ENCODE measurements around the gene BMF.
A peak's percentile ranks its signal among the peaks of the same experiment; 100 is the strongest.

BMF gene

DNA sequence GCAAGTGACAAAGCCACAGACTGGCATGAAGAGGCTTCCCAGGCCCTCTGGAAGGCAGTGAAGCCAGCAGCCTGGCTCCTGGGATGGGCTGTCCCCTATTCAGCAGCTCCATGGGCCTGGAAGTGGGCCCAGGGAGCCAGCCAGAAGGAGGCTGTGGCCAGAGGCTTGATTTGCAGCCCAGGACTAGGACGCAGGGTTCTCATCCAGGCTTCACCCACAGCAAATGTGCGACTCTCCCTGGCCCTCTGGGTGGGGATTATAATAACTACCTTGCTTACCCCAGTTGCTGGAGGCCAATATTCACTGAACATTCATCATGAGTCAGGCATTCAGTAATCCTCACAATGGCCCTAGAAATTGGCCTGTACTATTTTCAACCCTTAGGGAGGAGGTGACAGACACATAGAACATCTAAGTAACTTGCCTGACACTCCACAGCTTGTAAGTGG is 45.1 kb downstream of the BMF start:
- no peaks in the 10 kb centered on the region for H4K20me1 ChIP-seq
- H3K27me3 ChIP-seq: no peaks in the 10 kb centered on the region
- H3K9me3 ChIP-seq (replicated peaks in 1 of 11): no peaks in the 10 kb centered on the region
- peak overlapping the region; percentile 71 to 92 (median 89) for H3K27ac ChIP-seq
- peak overlapping the region; percentile 24 to 73 (median 64); a peak in 19 of 22 replicates for H3K9ac ChIP-seq
- peak overlapping the region in 3 of 10 experiments; percentile 6 to 17 (median 13); a peak in 4 of 20 replicates for H3K4me3 ChIP-seq
- H3K36me3 ChIP-seq: peaks cover 0 to 7% (median 0%) of the 10 kb centered on the region in 11 experiments; a peak in 2 of 22 replicates
- TF ChIP-seq Cebpa-rat (IDR thresholded peaks at IDR 0.05): no peak
- peaks cover 57 to 100% (median 96%) of the 10 kb centered on the region in 10 experiments for H3K4me1 ChIP-seq
- H3K4me2 ChIP-seq: peak overlapping the region; percentile 72 to 96 (median 86)

DNA sequence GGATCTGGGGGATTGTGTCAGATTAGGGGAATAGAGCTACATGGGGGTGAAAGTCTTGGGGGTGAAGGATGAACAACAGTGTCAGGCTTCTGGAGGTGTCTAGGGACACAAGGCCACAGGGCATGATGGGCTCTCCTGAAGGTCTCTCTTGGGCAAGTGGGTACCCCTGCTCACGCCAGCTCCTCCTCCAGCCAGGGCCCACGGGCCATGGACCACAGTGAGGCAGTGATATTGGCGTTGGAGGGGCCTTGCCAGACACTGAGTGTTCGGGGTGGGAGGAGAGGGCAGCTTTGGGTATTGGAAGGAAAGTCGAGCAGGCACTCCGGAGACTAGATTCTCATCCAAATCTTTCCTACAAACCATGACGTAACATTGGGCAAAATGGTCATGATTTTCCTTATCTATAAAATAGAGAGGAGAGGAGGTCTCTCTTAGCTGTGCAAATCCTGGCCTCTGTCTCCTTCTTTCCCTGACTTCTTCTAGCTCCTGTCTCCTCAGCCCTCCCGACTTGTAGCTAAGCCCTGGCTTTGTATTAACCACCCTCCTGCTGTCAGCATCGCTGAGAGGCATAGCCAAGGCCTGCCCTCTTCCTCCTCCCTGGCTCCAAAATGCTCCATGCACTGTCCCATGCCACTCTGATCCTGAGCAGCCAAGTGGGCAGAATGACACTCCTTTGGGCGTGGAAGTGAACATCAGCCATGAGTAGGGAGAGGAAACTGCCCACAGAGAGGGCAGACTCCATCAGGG is 45.7 kb downstream of the BMF start:
- Histone ChIP-seq H4K20me1 (no peaks in the 10 kb centered on the region), H3K4me2 (peak overlapping the region; percentile 72 to 96 (median 86)), H3K9ac (peak overlapping the region; percentile 24 to 73 (median 64); a peak in 18 of 22 replicates), H3K9me3 (replicated peaks in 1 of 11) (no peaks in the 10 kb centered on the region), H3K4me1 (peaks cover 57 to 100% (median 96%) of the 10 kb centered on the region in 10 experiments), H3K27ac (peak overlapping the region; percentile 71 to 92 (median 89)), H3K27me3 (no peaks in the 10 kb centered on the region), H3K36me3 (peaks cover 0 to 7% (median 0%) of the 10 kb centered on the region in 11 experiments; a peak in 2 of 22 replicates), H3K4me3 (peak overlapping the region in 3 of 10 experiments; percentile 6 to 13 (median 13); a peak in 3 of 20 replicates)
- TF ChIP-seq Cebpa-rat (IDR thresholded peaks at IDR 0.05): no peak

DNA sequence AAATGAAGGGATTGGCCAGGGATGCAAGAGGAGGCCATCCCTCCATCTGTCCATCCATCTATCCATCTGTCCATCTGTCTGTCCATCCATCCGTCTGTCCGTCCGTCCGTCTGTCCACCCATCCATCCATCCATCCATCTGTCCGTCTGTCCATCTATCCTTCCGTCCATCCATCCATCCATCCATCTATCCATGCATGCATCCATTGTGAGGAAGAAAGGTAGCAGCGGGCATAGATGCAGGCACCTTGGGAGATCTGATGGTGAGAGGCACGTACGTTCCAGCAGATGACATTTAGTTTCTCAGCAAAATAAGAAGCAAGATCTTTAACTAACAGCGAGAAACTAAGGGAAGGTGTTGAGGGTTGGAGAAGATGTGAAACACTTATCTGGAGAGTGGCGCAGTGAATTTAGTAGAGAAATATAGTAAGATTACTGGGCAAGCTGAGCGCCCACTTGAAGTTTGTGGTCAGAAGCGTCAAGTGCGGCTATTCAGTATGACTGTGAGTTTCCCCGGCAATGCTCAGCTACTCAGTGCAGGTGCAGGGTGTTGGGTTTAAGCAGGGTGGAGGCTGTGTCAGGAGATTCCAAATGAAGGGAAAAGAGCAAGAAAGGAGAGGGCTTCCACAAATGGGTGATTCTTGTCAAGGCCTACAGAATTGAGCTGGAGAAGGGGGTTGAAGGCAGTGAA is 47.3 kb downstream of the BMF start:
- 0 out of 20 replicates have a peak overlapping the region, but pooled peaks of 1 of the 10 experiments have one; percentile 1 for H3K4me3 ChIP-seq
- H4K20me1 ChIP-seq: no peaks in the 10 kb centered on the region
- H3K4me1 ChIP-seq: peaks cover 68 to 100% (median 100%) of the 10 kb centered on the region in 10 experiments
- peak overlapping the region in 10 of 11 experiments; percentile 4 to 94 (median 89); a peak in 16 of 22 replicates for H3K27ac ChIP-seq
- peaks cover 0 to 7% (median 0%) of the 10 kb centered on the region in 11 experiments; a peak in 2 of 22 replicates for H3K36me3 ChIP-seq
- no peaks in the 10 kb centered on the region for H3K9me3 ChIP-seq (replicated peaks in 1 of 11)
- no peak for TF ChIP-seq Cebpa-rat (IDR thresholded peaks at IDR 0.05)
- H3K9ac ChIP-seq: no peak overlapping the region
- H3K4me2 ChIP-seq: peak overlapping the region in 10 of 11 experiments; percentile 0 to 96 (median 89); a peak in 18 of 22 replicates
- H3K27me3 ChIP-seq: no peaks in the 10 kb centered on the region

DNA sequence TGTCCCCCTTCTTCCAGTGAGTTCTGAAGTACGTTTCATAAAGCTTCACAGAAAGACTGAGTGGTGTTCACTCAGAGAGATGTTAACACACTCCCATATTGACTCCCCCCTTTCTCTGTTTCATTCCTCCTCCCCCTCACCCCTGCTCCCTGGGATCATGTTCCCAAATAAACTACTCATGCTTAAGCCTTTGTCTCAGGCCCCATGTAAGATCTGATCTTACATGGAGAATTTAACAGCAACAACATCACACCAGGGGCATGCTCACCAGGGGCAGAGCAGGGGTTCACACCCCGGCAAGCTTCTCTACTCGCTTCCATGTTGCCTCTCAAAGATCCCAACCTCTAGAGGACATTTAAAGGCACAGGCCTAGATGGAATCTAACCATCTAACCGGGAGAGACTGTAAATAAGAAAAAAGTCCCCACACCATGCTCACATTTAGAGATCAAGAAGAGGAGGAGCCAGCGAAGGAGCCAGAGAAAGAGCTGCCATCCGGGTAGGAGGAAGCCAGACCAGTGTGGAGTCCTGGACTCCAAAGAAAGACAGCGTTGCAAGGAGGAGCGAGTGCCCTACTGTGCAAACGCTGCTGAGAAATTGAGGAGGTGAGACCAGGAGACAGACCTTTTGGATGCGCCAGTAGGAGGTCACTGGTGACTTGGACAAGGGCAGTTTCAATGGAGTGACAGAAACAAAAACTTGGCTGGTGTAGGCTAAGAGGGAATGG is 48.3 kb downstream of the BMF start:
- TF ChIP-seq Cebpa-rat (IDR thresholded peaks at IDR 0.05): no peak
- H3K4me2 ChIP-seq: peak overlapping the region in 10 of 11 experiments; percentile 72 to 96 (median 89); a peak in 19 of 22 replicates
- 0 out of 20 replicates have a peak overlapping the region, but pooled peaks of 1 of the 10 experiments have one; percentile 1 for H3K4me3 ChIP-seq
- H4K20me1 ChIP-seq: no peaks in the 10 kb centered on the region
- peaks cover 70 to 100% (median 100%) of the 10 kb centered on the region in 10 experiments for H3K4me1 ChIP-seq
- H3K9ac ChIP-seq: peak overlapping the region in 5 of 11 experiments; percentile 1 to 78 (median 66); a peak in 6 of 22 replicates
- no peaks in the 10 kb centered on the region for H3K9me3 ChIP-seq (replicated peaks in 1 of 11)
- peak overlapping the region in 10 of 11 experiments; percentile 79 to 94 (median 89); a peak in 19 of 22 replicates for H3K27ac ChIP-seq
- peaks cover 0 to 7% (median 0%) of the 10 kb centered on the region in 11 experiments; a peak in 2 of 22 replicates for H3K36me3 ChIP-seq
- H3K27me3 ChIP-seq: no peaks in the 10 kb centered on the region

DNA sequence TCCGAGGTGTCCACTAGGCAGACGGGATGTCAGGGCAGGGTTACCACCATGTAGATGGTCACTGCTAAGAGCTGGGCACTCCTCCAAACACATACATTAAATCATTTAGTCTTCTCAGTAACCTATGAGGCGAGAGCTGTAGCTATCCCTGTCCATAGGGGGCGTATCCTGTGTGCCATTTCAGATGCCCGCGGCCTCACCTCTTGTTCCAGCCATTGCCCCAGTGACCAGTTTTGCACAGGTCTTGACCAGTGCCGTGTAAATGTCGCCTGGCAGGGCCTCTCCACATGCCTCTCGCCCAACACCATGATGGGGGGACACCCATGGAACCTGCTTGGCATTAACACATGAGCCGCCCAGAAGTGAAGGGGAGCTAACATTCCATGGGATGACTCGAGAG is 48.9 kb downstream of the BMF start:
- peaks cover 70 to 100% (median 100%) of the 10 kb centered on the region in 10 experiments for H3K4me1 ChIP-seq
- H3K4me2 ChIP-seq: peak overlapping the region; percentile 72 to 96 (median 89); a peak in 20 of 22 replicates
- no peaks in the 10 kb centered on the region for H3K9me3 ChIP-seq (replicated peaks in 1 of 11)

DNA sequence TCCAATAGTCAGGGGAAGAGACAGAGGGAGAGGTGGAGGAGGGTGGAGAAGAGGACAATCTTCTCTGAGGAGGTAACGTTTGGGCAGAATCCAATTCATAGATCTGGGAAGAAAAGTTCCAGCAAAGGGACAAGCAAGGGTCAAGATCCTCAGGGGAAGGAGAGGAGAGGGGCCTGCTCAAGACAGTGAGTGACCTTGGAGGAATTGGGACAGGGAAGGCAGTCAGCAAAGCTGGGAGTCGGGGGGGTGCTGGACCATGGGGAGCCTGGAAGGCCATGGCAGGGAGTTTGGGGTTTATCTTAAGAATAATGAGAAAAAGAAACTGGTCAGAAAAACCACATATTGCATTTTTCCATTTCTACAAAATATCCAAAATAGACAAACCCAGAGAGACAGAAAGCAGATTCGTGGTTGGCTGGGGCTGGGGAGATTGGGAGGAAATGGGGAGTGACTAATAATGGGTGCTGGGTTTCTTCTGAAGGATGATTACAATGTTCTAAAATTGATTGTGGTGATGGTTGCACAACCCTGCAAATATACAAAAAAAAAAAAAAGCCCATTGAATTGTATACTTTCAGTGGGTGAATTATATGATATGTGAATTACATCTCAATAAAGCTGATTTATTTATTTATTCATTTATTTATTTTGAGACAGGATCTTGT is 50.1 kb downstream of the BMF start:
- Histone ChIP-seq H3K4me1 (peaks cover 70 to 100% (median 100%) of the 10 kb centered on the region in 10 experiments), H3K9ac (peak overlapping the region; percentile 63 to 81 (median 76); a peak in 21 of 22 replicates), H3K27ac (peak overlapping the region; percentile 73 to 94 (median 89)), H3K9me3 (replicated peaks in 1 of 11) (no peaks in the 10 kb centered on the region), H3K4me2 (peak overlapping the region; percentile 72 to 96 (median 89)), H3K4me3 (peak overlapping the region in 5 of 10 experiments; percentile 5 to 46 (median 42); a peak in 7 of 20 replicates), H3K36me3 (peaks cover 0 to 7% (median 0%) of the 10 kb centered on the region in 11 experiments; a peak in 2 of 22 replicates), H4K20me1 (no peaks in the 10 kb centered on the region), H3K27me3 (no peaks in the 10 kb centered on the region)
- peak in 9 of 11 experiments; percentile 38 to 88 (median 79); a peak in 15 of 22 replicates for TF ChIP-seq Cebpa-rat (IDR thresholded peaks at IDR 0.05)

More for the DNA sequence above, 48.9 kb downstream of the BMF start:
- H3K36me3 ChIP-seq: peaks cover 0 to 7% (median 0%) of the 10 kb centered on the region in 11 experiments; a peak in 2 of 22 replicates
- H3K27me3 ChIP-seq: no peaks in the 10 kb centered on the region
- TF ChIP-seq Cebpa-rat (IDR thresholded peaks at IDR 0.05): no peak
- peak overlapping the region in 9 of 11 experiments; percentile 34 to 81 (median 73); a peak in 16 of 22 replicates for H3K9ac ChIP-seq
- no peaks in the 10 kb centered on the region for H4K20me1 ChIP-seq
- peak overlapping the region; percentile 73 to 94 (median 89); a peak in 21 of 22 replicates for H3K27ac ChIP-seq
- H3K4me3 ChIP-seq: no peak overlapping the region

DNA sequence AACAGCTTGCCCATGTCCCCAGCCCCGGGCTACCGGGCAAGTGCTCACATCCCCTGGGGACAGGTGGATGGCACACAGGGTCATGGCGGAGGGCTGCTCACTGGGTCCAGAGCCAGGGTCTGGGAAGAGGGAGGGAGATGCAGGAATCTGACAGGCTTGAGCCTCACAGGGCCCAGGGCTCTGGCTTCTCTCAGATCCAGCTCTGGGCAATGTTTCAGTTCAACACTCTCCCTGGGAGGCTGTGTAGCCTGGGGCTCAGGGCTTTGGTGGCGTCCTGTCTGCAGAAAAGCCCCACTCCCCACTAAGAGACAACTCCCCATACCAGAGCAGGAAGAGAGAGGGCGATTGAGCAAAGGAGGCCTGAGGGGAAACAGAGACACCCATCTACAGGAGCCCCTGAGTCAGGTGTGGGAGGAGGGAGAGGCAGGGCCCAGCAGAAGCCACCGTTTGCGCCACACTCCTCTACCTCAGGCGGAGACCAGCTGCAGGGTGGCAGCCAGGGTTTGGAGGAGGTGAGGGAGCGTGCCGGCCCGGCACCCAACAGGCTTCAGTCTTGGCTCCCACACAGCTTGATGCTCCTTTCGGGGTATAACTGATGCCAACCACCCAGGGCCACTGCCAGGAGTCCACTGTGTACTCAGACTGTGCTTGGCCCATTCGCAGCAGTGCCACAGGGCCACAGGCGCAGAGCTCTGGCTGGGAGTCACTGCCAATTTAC is 52.9 kb downstream of the BMF start:
- H4K20me1 ChIP-seq: no peaks in the 10 kb centered on the region
- peak overlapping the region; percentile 42 to 82 (median 68); a peak in 20 of 22 replicates for H3K9ac ChIP-seq
- peak overlapping the region; percentile 72 to 96 (median 89) for H3K4me2 ChIP-seq
- H3K27me3 ChIP-seq: no peaks in the 10 kb centered on the region
- peak overlapping the region; percentile 45 to 93 (median 86); a peak in 20 of 22 replicates for H3K27ac ChIP-seq
- peak overlapping the region in 4 of 10 experiments; percentile 1 to 29 (median 14); a peak in 4 of 20 replicates for H3K4me3 ChIP-seq
- peaks cover 84 to 100% (median 100%) of the 10 kb centered on the region in 10 experiments for H3K4me1 ChIP-seq
- no peaks in the 10 kb centered on the region for H3K9me3 ChIP-seq (replicated peaks in 1 of 11)
- TF ChIP-seq Cebpa-rat (IDR thresholded peaks at IDR 0.05): 0 out of 22 replicates have a peak, but pooled peaks of 1 of the 11 experiments have one; percentile 13
- H3K36me3 ChIP-seq: peaks cover 0 to 6% (median 0%) of the 10 kb centered on the region in 11 experiments; a peak in 1 of 22 replicates

Data from BLaER1 treated with 17β-estradiol and CSF1 and Interleukin-3, amounts not matched to agents 10 nM and 100 nM (cell line).